Measurements from ENCODE around the gene BCL7C. TPM values are rescaled to one million over a fixed set of nuclear protein-coding genes. Genes with fewer than 3 reads are reported as not detected.
"Not testable (repeated sequence)": the region's sequence is repeated elsewhere in the genome, so short reads cannot be mapped to it uniquely, and the experiment has no call there.

BCL7C gene
- total RNA-seq, 1 experiment from 2014 or later, result 44.9 TPM

- Histone ChIP-seq H3K4me3 (replicated peaks in 1 of 2; ENCODE audit: low read depth in 1 of 2, low read length in 2 of 2) (peak overlapping the region; percentile 91 to 93), H2AFZ (ENCODE audit: low read depth, low read length, poor library complexity, severe bottlenecking) (no peak overlapping the region), H4K20me1 (ENCODE audit: insufficient read depth) (no peaks in the 10 kb centered on the region), H3K4me2 (ENCODE audit: low read length) (peak overlapping the region; percentile 97), H3K79me2 (ENCODE audit: insufficient read depth, low read length) (peaks cover 15% of the 10 kb centered on the region), H3K36me3 (ENCODE audit: control insufficient read depth in 1 of 2, insufficient read depth in 2 of 2, low read length in 2 of 2) (peaks cover 13 to 15% of the 10 kb centered on the region in 2 experiments; a peak in 3 of 4 replicates), H3K4me1 (ENCODE audit: control insufficient read depth in 1 of 2, insufficient read depth in 2 of 2, low read length in 2 of 2) (peaks cover 25 to 48% of the 10 kb centered on the region in 2 experiments), H3K9me3 (ENCODE audit: control insufficient read depth in 1 of 2, insufficient read depth in 1 of 2, low read depth in 1 of 2, low read length in 2 of 2) (no peaks in the 10 kb centered on the region), H3K27ac (ENCODE audit: low read depth, low read length) (peak overlapping the region; percentile 98), H3K9me2 (ENCODE audit: insufficient read depth) (no peaks in the 10 kb centered on the region), H3K27me3 (ENCODE audit: insufficient read depth, low read length) (no peaks in the 10 kb centered on the region), H3K9ac (ENCODE audit: low read length) (peak overlapping the region; percentile 90)
- no peak for DNase-seq (ENCODE audit: low read depth, low spot score)
- ChIA-PET CTCF (no interaction called here), RAD21 (ENCODE audit: low non-redundant PET in 1 of 2, low total read pairs in 2 of 2, uncharacterized antibody in 2 of 2, unreplicated experiment in 2 of 2) (no interaction called here), POLR2A (interaction anchor here (0.6 to 0.7 kb wide), 2 partner anchors 48 to 370 kb away, joined by 3 read pairs; no protein-coding TSS in a partner anchor)
- TSS peak; percentile 35 for BruUV-seq (replicated peaks)
- TF ChIP-seq EZH2phosphoT487 (IDR thresholded peaks at IDR 0.05; ENCODE audit: borderline replicate concordance) (no peak), ELF1 (IDR thresholded peaks at IDR 0.05; ENCODE audit: borderline replicate concordance, low read depth) (no peak), ZBTB33 (IDR thresholded peaks at IDR 0.05; ENCODE audit: extremely low read depth, insufficient replicate concordance, low read length) (no peak)
- intact Hi-C loops (cut with micrococcal nuclease), result no loop called here
- ATAC-seq, result no peak
Measured at GRCh38 chr16:30892670-30893416, 1.0 kb downstream of the BCL7C start.

- CTCF ChIA-PET; H3K4me2 ChIP-seq (ENCODE audit: low read length); H3K27me3 ChIP-seq (ENCODE audit: insufficient read depth, low read length); H3K4me3 ChIP-seq (replicated peaks in 1 of 2; ENCODE audit: low read depth in 1 of 2, low read length in 2 of 2); H3K9me2 ChIP-seq (ENCODE audit: insufficient read depth); intact Hi-C loops (cut with micrococcal nuclease); H3K9me3 ChIP-seq (ENCODE audit: control insufficient read depth in 1 of 2, insufficient read depth in 1 of 2, low read depth in 1 of 2, low read length in 2 of 2); POLR2A ChIA-PET; ATAC-seq; H2AFZ ChIP-seq (ENCODE audit: low read depth, low read length, poor library complexity, severe bottlenecking); H3K9ac ChIP-seq (ENCODE audit: low read length); H4K20me1 ChIP-seq (ENCODE audit: insufficient read depth); RAD21 ChIA-PET (ENCODE audit: low non-redundant PET in 1 of 2, low total read pairs in 2 of 2, uncharacterized antibody in 2 of 2, unreplicated experiment in 2 of 2); DNase-seq (ENCODE audit: low read depth, low spot score); BruUV-seq (replicated peaks); H3K27ac ChIP-seq (ENCODE audit: low read depth, low read length): not testable (repeated sequence)
- H3K79me2 ChIP-seq (ENCODE audit: insufficient read depth, low read length), result peaks cover 15% of the 10 kb centered on the region
- peaks cover 25 to 35% of the 10 kb centered on the region in 2 experiments for H3K4me1 ChIP-seq (ENCODE audit: control insufficient read depth in 1 of 2, insufficient read depth in 2 of 2, low read length in 2 of 2)
- H3K36me3 ChIP-seq (ENCODE audit: control insufficient read depth in 1 of 2, insufficient read depth in 2 of 2, low read length in 2 of 2), result peaks cover 15 to 20% of the 10 kb centered on the region in 2 experiments; a peak in 3 of 4 replicates
Measured at GRCh38 chr16:30891043-30891823, 2.6 kb downstream of the BCL7C start.

Data from HCT116 (cell line).